ENCODE measurements around the gene SP3.
A peak's percentile ranks its signal among the peaks of the same experiment; 100 is the strongest.

Gene SP3

DNA sequence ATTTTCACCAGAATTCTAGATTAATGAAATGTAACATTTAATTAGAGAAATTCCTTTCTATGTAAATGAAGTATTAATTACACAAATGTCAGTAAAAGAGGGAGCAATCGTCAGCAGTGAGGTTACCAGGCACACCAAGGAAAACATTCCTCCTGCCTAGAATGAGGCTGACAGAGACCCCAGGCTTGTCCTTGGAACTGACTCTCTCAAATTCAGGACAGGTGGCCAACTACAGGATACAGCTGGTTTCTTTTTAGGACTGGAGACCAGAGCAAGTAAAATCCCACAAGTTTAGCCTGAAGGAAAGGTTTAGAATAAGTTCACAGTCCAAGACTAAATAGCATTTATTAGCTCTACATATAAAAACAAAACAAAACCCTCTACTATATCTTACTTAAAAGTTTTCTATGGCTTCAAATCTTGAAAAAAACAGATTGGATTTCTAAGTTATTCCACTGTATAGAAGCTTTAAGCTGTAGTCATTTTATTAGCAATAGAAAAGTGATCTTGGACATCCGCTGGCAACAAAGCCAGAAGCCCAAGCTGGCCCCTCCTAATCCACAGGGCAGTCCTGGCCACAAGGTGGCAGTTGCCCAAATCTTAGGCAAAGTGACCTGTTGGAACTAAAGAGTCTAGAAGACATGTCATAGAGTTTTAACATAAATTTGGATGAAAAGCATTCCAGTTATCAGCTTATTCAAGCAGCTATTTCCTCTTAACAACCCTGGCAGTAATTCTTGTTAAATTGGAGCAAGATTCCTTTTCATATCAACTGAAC lies 81.0 kb downstream of the SP3 start:
- no peak for DNase-seq

DNA sequence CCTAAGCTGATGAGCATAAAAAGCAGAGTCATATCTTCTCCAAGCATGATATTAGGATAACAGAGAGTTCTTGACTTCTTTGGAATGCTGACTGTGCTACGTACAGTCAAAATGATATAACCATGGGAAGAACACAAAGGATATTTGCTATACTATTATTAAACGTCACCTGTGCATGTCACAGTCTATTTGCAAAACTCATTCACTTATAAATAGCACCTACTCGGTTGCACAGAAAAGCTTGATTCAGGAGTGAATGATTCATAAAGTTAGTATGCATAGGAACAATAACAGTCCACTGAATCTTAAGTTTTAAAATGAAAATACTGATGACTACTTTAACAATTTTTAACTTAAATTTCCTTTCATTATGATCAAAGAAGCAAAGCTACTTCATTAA lies 83.3 kb downstream of the SP3 start:
- DNase-seq: no peak

DNA sequence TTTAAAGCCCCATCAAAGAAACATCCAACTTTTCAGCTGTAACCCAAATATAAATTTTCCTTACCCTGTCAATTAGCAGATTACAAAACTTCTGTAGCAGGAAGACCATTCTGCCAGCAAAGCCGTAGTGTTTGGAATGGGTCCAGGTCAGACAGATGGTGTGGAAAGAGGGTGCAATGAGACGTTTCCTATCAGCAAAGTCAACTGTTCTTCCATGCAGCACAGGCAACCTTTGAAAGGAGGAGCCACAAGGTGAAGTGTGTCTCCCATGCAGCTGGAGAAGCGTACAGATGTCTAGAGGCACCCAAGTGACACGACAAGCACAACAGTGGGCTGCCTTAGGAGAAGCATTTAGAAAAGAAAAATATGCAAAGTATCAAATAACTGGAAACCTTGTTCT lies 83.7 kb downstream of the SP3 start:
- DNase-seq: peak; percentile 15

- no peak for DNase-seq
These were observed 84.6 kb downstream of the SP3 start for GRCh38 chr2:173880561-173880960.

DNA sequence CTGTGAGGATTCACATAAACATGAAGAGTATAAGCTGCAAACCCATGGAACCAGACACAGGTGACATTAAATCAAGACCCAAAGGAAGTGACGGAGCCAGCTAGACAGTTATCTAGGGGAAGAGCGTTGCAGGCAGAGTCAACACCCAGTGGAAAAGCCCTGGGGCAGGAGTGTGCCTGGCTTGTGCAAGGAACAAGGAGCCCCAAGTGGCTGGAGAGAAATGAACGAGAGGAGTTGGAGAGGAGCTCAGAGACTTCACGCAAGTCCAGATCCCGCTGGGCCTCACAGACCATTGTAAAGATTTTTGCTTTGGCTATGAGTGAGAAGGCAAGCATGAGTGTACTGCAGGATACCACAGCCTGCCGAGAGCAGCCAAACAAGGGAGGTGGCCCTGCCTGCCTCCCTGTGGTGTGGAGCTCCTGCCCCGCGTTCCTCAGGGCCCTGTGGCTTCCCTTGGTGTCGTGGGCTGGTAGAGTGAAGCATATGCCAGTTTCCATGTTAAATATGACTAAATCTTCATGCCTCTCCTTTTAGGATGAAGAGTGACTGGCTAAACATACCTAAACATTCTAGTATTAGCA lies 88.2 kb downstream of the SP3 start:
- no peak for DNase-seq

GRCh38 chr2:173874894-173875237 lies 90.3 kb downstream of the SP3 start:
- no peak for DNase-seq

GRCh38 chr2:173874003-173874893 lies 90.9 kb downstream of the SP3 start:
- DNase-seq: no peak

GRCh38 chr2:173872714-173873113 lies 92.5 kb downstream of the SP3 start:
- DNase-seq: no peak

- DNase-seq: no peak
These were observed 95.6 kb downstream of the SP3 start for GRCh38 chr2:173869244-173870229.

- DNase-seq: no peak
These were observed 96.8 kb downstream of the SP3 start for GRCh38 chr2:173868406-173868805.

DNA sequence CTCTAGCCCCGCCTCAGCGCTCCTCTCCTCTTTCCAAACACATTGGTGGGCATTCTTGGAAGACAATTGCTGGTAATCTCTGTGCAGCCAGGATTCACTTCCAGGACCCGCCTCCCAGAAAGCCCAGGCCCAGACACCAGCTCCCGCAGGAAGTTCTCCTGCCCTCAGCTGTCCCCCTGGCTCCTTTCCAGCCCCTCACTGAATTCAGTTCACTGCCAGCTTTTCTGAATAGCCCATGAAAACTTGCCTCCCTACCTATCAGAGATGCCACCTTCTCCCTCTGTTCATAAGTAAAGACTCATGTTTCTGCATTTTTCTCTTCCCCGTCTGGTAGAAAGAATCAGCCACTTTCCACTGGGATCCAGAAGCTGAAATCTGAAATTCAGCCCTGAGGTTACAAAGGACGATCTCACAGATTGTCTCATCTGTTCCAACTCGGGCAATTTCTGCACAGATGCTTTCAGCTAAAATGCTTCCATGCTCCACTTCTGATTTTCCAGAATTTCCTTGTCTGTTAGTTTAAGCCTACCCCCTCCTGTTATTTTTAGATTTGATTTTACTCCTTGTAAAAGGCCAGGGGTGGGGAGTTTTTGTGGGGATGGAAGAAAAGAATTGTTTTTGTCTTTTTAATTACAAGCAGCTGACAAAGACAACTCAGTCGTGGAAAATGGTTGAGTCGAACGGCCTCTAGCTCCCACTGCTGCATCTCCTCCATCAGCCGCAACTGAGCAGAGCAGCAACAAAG lies 98.1 kb downstream of the SP3 start:
- peak; percentile 12 for DNase-seq

DNA sequence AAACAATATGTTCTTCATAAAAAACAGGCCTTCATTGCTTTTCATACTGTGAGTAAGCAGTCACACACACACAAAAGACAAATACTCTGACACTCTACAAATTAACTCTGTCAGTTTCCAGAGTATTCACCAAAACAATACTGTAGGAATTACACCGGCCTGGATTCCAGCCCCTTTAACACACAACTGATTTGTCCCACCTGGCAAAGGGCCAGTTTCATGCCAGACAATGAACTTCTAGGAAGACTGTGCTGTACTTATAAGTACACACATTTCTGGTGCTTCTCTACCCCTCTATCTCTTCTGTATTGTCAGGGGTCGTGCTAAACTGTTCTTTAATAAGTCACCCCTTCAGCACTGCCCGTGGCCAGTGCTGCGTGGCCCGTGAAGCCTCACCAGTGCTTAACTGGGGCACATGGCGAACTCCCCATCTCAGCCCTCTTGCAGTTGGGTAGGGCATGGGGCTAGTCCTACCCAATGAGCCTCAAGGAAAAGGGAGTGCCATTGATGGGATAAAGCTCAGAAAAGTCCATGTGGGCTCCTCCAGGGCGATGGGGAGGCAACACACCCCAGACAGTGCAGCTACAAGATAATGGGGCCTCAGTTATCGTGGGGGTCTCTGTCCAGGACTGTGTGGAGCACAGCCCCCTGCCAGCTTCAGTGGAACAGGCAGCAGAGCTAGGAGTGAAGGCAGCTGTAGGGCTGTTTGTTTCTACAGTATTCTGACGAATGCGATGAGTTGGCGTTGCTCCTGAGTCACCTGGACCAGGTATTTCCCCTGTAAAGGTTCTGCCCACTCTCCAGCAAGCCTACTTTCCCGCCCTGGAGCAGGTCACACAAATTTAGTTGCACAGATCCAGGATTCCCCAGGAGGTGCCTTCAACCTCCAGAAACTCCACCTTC lies 99.0 kb downstream of the SP3 start:
- DNase-seq: no peak

GRCh38 chr2:173862612-173863217 lies 102.5 kb downstream of the SP3 start:
- no peak for DNase-seq

GRCh38 chr2:173860566-173860965 lies 104.6 kb downstream of the SP3 start:
- DNase-seq: no peak

DNA sequence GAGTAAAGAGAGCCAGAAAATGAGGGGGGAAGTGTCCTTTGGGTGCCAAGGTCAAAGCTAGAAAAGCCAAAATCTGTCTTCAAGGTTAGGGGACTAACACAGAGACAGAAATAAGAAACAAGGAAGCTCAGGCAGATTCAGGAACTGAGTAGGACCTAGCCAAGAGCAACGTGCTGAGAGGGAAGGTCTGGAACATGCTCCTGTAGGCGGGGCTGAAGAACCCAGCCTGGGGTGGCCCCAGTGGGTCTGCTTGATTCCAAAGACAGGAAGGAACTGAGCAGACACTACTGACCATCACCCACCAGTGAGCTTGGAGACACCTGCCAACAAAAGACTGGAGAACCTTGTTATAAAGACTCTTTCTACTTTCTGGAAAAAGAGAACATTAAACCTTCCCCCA lies 105.1 kb downstream of the SP3 start:
- no peak for DNase-seq

DNA sequence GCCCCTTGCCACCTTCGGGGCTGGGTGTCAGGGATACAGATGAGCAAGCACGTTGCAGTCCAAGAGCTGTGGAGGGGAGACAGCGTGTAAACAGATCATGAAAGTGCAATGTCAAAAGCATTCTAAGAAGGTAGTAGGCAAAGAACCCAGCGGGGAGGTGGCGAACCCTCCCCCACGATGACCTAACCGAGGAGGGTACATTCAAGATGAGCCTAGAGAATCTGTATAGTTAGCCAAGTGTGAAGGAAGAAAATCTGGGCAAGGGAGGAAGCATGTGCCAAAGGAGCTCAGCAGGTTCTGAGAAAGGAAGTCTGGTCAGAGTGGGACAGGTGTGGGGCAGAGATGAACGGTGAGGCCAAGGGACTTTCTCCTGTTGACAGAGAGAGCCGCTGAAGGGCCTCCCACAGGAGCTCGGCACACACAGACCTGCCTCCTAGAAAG lies 106.9 kb downstream of the SP3 start:
- DNase-seq: peak; percentile 49

All from NCI-H2029 (cell line).